PC-9 (cell line): ENCODE results near the gene MYO16.

ENCODE experiments used
- CTCF ChIP-seq: fragments of 200-600 bp; sonication (generic); conservative IDR thresholded peaks from 2 replicates; pipeline ENCODE4 v1.6.1; 2017; ENCODE audit warnings: mixed run types, antibody characterized with exemption, mild to moderate bottlenecking, moderate library complexity
- EZH2 ChIP-seq: fragments of 200-600 bp; sonication (generic); IDR thresholded peaks from 2 replicates; pipeline ENCODE4 v1.8.0; 2017; ENCODE audit warnings: antibody characterized with exemption, low read depth

- TF ChIP-seq CTCF (no peak), EZH2 (no peak)
Observed at GRCh38 chr13:109212650-109213049, 583.2 kb downstream of the MYO16 start.
